Ovary (tissue), 10 donors: ENCODE results near the gene OR7D4. TPM values are rescaled to one million over a fixed set of nuclear protein-coding genes. Genes with fewer than 3 reads are reported as not detected.
"Not testable (repeated sequence)": the region's sequence is repeated elsewhere in the genome, so short reads cannot be mapped to it uniquely, and the experiment has no call there.

Experiments
- DNase-seq, 5 donors: peaks; one replicate each; pipeline ENCODE4 v3.0.0-alpha.2; 2019 to 2020
- H3K27ac ChIP-seq, 2 donors: fragments of 200-600 bp; one replicate each; pipeline versions ENCODE4 v1.5.1 to v1.8.0; 2019 to 2022
- H3K27me3 ChIP-seq: fragments of 200-600 bp; one replicate; pipeline ENCODE4 v1.8.0; 2022
- H3K36me3 ChIP-seq: fragments of 200-600 bp; sonication (generic); one replicate; pipeline ENCODE4 v1.5.1; 2019
- H3K4me1 ChIP-seq: one replicate; pipeline ENCODE4 v1.8.1; 2013; ENCODE audit warnings: mild to moderate bottlenecking, moderate library complexity; ENCODE audit not compliant: insufficient read depth
- H3K4me3 ChIP-seq: fragments of 200-600 bp; sonication (generic); one replicate; pipeline ENCODE4 v1.5.1; 2017
- H3K9me3 ChIP-seq, 2 donors: fragments of 200-600 bp in 1 of 2; sonication (generic) in 1 of 2; one replicate each; pipeline versions ENCODE4 v1.5.1 to v1.8.1; 2013 to 2019; ENCODE audit warnings: mild to moderate bottlenecking in 1 of 2, moderate library complexity in 1 of 2
- EP300 ChIP-seq: sonication (generic); formaldehyde crosslinking; IDR thresholded peaks from one replicate; pipeline ENCODE4 v1.6.1; 2017; ENCODE audit warnings: antibody characterized with exemption
- POLR2A ChIP-seq: fragments of 450-650 bp; IDR thresholded peaks from one replicate; pipeline ENCODE4 v1.6.1; 2017; ENCODE audit warnings: antibody characterized with exemption, mild to moderate bottlenecking, moderate library complexity
- WGBS, 3 donors: extraction: QIAGEN DNeasy Blood & Tissue Kit in 1 of 3; methylation state at CpG; one replicate each; pipeline versions ENCODE4 v1.1.5 to v1.1.7; 2013 to 2017; 5-methylcytosine and 5-hydroxymethylcytosine counted together
- intact Hi-C, 4 donors: fragments of 100-400 bp; cut with DNase I; formaldehyde crosslinking; loops; one replicate each; pipeline versions ENCODE4 v1.11.0 to v1.15.1; 2022 to 2023
- long read RNA-seq, 3 donors: library from polyadenylated mRNA in 2 of 3; unstranded in 2 of 3; transcript quantifications; one replicate each; pipeline ENCODE4 v2.0.0 and lab custom pipeline, GENCODE V29; 2021 to 2026
- polyA plus RNA-seq, 2 donors: library from polyadenylated mRNA; stranded (reverse); fragments of 200-250 nt in 1 of 2; fragments of 350-450 nt in 1 of 2; fragmentation: Illumina TruSeq in 1 of 2; extraction: RNeasy Lipid Tissue Mini Kit (QIAGEN cat#74804) in 1 of 2; gene quantifications; one replicate each; pipeline ENCODE4 v1.2.3, GENCODE V29; 2013 to 2014
- total RNA-seq, 7 donors: library from RNA; depleted of rRNA in 2 of 7; stranded (reverse); fragments of >200 nt in 2 of 7; fragmentation: NEBNext Ultra II Directional in 3 of 7; extraction: Animal tissue kit (Norgen Biotek cat#: 25700) in 3 of 7; gene quantifications; one replicate each; pipeline versions ENCODE4 v1.1.0 to v1.2.4, GENCODE V29; 2016 to 2023
- TF ChIP-seq, protein P1 (sequence below), 3 donors: fragments of 450-650 bp in 2 of 3; fragments of 200-600 bp in 1 of 3; IDR thresholded peaks; one replicate each; pipeline versions ENCODE4 v1.5.1 to v1.8.0; 2016 to 2022; ENCODE audit warnings: antibody characterized with exemption in 3 of 3, mild to moderate bottlenecking in 1 of 3
- donor health status: DM: no; HTN: no; CAD: no; lungs with moderate emphysema.
- donor health status: DM: no; HTN: no; CAD: no.
- donor health status: Bipolar disorder and iron deficiency.
- donor health status: DM: yes; HTN: yes; CAD: no.
- donor health status: DM: no; HTN: no; CAD: no.
- donor health status: DM: yes; HTN: yes; CAD: no.

The OR7D4 gene
- total RNA-seq (not detected), polyA plus RNA-seq (not detected)
- long read RNA-seq, donor 1 = 0 reads
- long read RNA-seq, donor 2 = 0 reads
- long read RNA-seq, donor 3 = 0 reads

DNA sequence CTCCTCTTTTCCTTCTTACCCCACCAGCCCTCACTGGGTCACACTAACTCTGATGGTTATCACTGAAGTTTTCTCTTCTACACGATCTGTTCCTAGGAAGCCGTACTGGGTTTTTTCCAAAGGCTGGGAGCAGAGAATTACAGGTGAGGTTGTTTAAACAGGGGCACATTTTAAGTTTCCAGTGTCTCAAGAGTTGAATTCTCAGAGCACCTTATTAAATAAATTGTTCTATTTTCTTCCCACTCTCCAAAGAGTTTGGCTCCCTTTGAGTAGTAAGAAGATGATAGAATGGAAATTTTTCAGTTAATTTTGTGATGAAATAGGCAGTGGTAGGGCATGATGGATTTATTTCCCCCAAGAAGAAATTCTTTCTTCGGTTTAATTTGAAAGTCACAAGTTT lies at the start of gene OR7D4:
Gene OR7D4, minus strand, starts transcription at position 101 of the 400 bp plus-strand sequence. CDS start 4,752 bp downstream, outside the sequence.
- Histone ChIP-seq H3K36me3 (no peaks in the 10 kb centered on the region), H3K27me3 (no peaks in the 10 kb centered on the region), H3K4me3 (no peak within 1 kb of the TSS), H3K9me3 (peaks cover 0 to 2% of the 10 kb centered on the region in 2 donors), H3K4me1 (no peaks in the 10 kb centered on the region), H3K27ac (no peak within 1 kb of the TSS)
- 55 to 69% (median 68%) methylated on average over 3 of the region's 3 CpGs for WGBS, 3 donors
- TF ChIP-seq, protein P1, sequence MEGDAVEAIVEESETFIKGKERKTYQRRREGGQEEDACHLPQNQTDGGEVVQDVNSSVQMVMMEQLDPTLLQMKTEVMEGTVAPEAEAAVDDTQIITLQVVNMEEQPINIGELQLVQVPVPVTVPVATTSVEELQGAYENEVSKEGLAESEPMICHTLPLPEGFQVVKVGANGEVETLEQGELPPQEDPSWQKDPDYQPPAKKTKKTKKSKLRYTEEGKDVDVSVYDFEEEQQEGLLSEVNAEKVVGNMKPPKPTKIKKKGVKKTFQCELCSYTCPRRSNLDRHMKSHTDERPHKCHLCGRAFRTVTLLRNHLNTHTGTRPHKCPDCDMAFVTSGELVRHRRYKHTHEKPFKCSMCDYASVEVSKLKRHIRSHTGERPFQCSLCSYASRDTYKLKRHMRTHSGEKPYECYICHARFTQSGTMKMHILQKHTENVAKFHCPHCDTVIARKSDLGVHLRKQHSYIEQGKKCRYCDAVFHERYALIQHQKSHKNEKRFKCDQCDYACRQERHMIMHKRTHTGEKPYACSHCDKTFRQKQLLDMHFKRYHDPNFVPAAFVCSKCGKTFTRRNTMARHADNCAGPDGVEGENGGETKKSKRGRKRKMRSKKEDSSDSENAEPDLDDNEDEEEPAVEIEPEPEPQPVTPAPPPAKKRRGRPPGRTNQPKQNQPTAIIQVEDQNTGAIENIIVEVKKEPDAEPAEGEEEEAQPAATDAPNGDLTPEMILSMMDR (IDR thresholded peaks at IDR 0.05) = no peak
- no peak for TF ChIP-seq POLR2A
- no peak for TF ChIP-seq EP300
- DNase-seq = no peak
- intact Hi-C loops = no loop called here

DNA sequence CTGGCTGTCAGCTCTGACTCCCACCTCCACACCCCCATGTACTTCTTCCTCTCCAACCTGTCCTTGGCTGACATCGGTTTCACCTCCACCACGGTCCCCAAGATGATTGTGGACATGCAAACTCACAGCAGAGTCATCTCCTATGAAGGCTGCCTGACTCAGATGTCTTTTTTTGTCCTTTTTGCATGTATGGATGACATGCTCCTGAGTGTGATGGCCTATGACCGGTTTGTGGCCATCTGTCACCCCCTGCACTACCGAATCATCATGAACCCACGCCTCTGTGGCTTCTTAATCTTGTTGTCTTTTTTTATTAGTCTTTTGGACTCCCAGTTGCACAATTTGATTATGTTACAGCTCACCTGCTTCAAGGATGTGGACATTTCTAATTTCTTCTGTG lies 31.8 kb upstream of the OR7D4 start:
- TF ChIP-seq POLR2A = no peak
- no peak for TF ChIP-seq EP300
- TF ChIP-seq, protein P1 (IDR thresholded peaks at IDR 0.05) = no peak
- DNase-seq = no peak
- Histone ChIP-seq H3K27ac (no peak overlapping the region), H3K9me3 (no peaks in the 10 kb centered on the region), H3K4me3 (no peak overlapping the region), H3K36me3 (no peaks in the 10 kb centered on the region), H3K4me1 (no peaks in the 10 kb centered on the region), H3K27me3 (no peaks in the 10 kb centered on the region)
- intact Hi-C loops = no loop called here
- 62 to 78% (median 69%) methylated on average over 5 of the region's 5 CpGs for WGBS, 3 donors

DNA sequence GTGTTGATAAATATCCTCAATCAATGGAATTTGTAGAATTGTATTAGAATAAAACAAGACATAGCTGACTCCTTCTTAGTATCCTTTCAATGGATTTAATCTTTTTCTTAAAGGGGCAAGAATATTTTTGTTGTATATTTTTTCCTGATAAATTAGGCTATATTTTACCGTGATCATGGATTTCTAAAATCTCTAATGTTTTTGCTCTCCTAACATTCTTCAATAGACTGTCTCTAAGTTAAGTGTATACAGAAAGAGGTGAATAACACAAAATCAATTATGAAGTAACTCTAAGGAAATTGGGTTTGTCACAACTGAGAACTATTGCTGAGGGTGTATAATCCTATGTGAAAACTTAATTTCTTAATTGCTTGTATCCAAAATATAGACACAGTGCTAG lies 31.2 kb upstream of the OR7D4 start, which contains the start of gene OR7E24:
Gene OR7E24, plus strand, starts transcription at position 301 of the 400 bp plus-strand sequence. CDS start 114 bp downstream, outside the sequence.
- intact Hi-C loops = no loop called here
- Histone ChIP-seq H3K36me3 (no peaks in the 10 kb centered on the region), H3K27ac (no peak within 1 kb of the TSS), H3K27me3 (no peaks in the 10 kb centered on the region), H3K9me3 (no peaks in the 10 kb centered on the region), H3K4me3 (no peak within 1 kb of the TSS), H3K4me1 (no peaks in the 10 kb centered on the region)
- TF ChIP-seq POLR2A = no peak
- TF ChIP-seq, protein P1 (IDR thresholded peaks at IDR 0.05) = no peak
- TF ChIP-seq EP300 = no peak
- no peak for DNase-seq
- 55 to 84% (median 72%) methylated on average over 1 of the region's 1 CpG for WGBS, 3 donors

DNA sequence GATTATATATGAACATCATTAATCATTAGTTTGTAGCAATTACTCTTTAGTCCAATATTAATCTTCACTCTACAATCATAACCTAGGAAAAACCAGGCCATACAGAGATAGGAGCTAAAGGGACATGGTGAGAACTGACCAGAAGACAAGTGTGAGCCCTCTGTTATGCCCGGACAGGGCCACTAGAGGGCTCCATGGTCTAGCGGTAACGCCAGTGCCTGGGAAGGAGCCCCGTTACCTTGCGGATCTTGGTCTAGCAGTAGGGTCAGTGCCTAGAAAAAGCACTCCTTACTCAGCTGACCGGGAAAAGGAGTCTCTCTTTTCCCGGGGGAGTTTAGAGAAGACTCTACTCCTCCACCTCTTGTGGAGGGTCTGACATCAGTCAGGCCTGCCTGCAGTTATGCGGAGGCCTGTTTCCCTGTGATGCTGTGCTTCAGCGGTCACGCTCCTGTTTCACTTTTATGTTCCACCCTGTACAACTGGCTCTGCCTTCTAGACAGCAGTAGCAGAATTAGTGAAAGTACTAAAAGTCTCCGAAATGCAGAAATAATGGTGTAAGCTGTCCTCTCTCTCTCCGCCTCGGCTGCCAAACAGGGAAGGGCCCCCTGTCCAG lies 13.8 kb downstream of the OR7D4 start:
- TF ChIP-seq POLR2A (no peak), EP300 (no peak)
- TF ChIP-seq, protein P1 (IDR thresholded peaks at IDR 0.05) = peak; percentile 50 to 66 (median 50)
- no peaks in the 10 kb centered on the region for H3K36me3 ChIP-seq
- no peaks in the 10 kb centered on the region for H3K4me1 ChIP-seq
- 15 to 23% (median 18%) methylated on average over 13 of the region's 13 CpGs for WGBS, 3 donors
- DNase-seq = peak; percentile 56 to 81 (median 74)
- no peak overlapping the region for H3K27ac ChIP-seq
- H3K27me3 ChIP-seq = no peaks in the 10 kb centered on the region
- peak overlapping the region; percentile 26 for H3K4me3 ChIP-seq
- intact Hi-C loops = loop anchor here (5.0 to 10.0 kb wide), 3 partner anchors 589 to 599 kb away; no protein-coding TSS in a partner anchor
- no peaks in the 10 kb centered on the region for H3K9me3 ChIP-seq

DNA sequence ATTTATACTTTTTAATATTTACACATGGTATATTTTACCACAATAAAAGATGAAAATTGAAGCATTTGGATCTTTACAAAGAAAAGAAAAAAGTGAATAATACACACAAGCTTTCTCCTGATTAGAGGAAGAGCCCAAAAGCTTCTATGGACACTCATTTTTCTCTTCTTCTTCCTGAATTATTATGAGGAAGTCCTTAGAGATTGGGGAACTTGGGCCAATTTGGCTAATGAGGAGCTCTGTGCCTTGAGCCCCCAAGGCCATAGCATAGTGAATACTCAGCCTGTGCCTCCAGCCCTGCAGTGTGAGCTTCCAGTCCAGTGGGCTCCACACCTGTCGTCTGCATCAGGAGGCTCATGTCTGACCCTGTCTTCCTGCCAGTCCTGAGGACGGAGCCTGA lies 21.3 kb downstream of the OR7D4 start:
- DNase-seq, H3K27me3 ChIP-seq, H3K27ac ChIP-seq, H3K4me1 ChIP-seq, H3K4me3 ChIP-seq, H3K9me3 ChIP-seq, H3K36me3 ChIP-seq, intact Hi-C loops: not testable (repeated sequence)
- 66 to 83% (median 69%) methylated on average over 2 of the region's 2 CpGs for WGBS, 3 donors
